HEK293T (cell line): ENCODE measurements around the gene PTPRM.

ENCODE experiments used
- ARNT ChIP-seq: fragments of 450-650 bp; IDR thresholded peaks from 2 replicates; pipeline ENCODE4 v1.6.1; 2017; ENCODE audit warnings: mild to moderate bottlenecking
- BHLHE40 ChIP-seq: fragments of 450-650 bp; IDR thresholded peaks from 2 replicates; pipeline ENCODE4 v1.6.1; 2016; ENCODE audit warnings: mild to moderate bottlenecking, moderate library complexity, borderline replicate concordance
- ELF4 ChIP-seq: fragments of 450-650 bp; IDR thresholded peaks from 2 replicates; pipeline ENCODE4 v1.6.1; 2017; ENCODE audit warnings: antibody characterized with exemption
- FOXK2 ChIP-seq: fragments of 450-650 bp; IDR thresholded peaks from 2 replicates; pipeline ENCODE4 v1.6.1; 2016; ENCODE audit warnings: mild to moderate bottlenecking

- TF ChIP-seq ELF4 (no peak), FOXK2 (no peak), ARNT (no peak), BHLHE40 (no peak)
These were observed 833.7 kb downstream of the PTPRM start for GRCh38 chr18:8400825-8401224.
